HFFc6 (cell line): ENCODE results near the gene SLU7. TPM values are rescaled to one million over a fixed set of nuclear protein-coding genes. Genes with fewer than 3 reads are reported as not detected.

Experiments
- DNase-seq: peaks from one replicate; pipeline ENCODE4 v3.0.0-alpha.2; 2018
- H3K27ac Mint-ChIP-seq: 2 replicates; pipeline ENCODE4 v1.8.0; 2020; ENCODE audit warnings: mild to moderate bottlenecking, mixed read lengths
- H3K27me3 Mint-ChIP-seq: 2 replicates; pipeline ENCODE4 v1.8.0; 2021; ENCODE audit warnings: mild to moderate bottlenecking, moderate library complexity, mixed read lengths; ENCODE audit not compliant: insufficient read depth
- H3K36me3 Mint-ChIP-seq: 2 replicates; pipeline ENCODE4 v1.8.0; 2021; ENCODE audit warnings: low read depth, mixed read lengths
- H3K4me1 Mint-ChIP-seq: 2 replicates; pipeline ENCODE4 v1.8.0; 2020; ENCODE audit warnings: low read depth, mixed read lengths
- H3K4me3 Mint-ChIP-seq: 2 replicates; pipeline ENCODE4 v1.8.0; 2020; ENCODE audit warnings: mild to moderate bottlenecking, moderate library complexity, mixed read lengths
- H3K9me3 Mint-ChIP-seq: 2 replicates; pipeline ENCODE4 v1.8.0; 2020; ENCODE audit warnings: mild to moderate bottlenecking, mixed read lengths
- total RNA-seq, 6 experiments: library from RNA; stranded (reverse); fragmentation: NEBNext Ultra II Directional; extraction: Animal tissue kit (Norgen Biotek cat#: 25700); gene quantifications; 2 replicates in 1 of 6; 3 replicates in 5 of 6; pipeline ENCODE4 v1.2.3, GENCODE V29; 2021
- TF ChIP-seq, protein P1 (sequence below): fragments of 200-600 bp; sonication (generic); IDR thresholded peaks from 2 replicates; pipeline ENCODE4 v1.5.0; 2021; ENCODE audit warnings: antibody characterized with exemption, mild to moderate bottlenecking

Gene SLU7
- total RNA-seq, 6 experiments from 2014 or later: 32.1 to 47.3 (median 42.1) TPM

DNA sequence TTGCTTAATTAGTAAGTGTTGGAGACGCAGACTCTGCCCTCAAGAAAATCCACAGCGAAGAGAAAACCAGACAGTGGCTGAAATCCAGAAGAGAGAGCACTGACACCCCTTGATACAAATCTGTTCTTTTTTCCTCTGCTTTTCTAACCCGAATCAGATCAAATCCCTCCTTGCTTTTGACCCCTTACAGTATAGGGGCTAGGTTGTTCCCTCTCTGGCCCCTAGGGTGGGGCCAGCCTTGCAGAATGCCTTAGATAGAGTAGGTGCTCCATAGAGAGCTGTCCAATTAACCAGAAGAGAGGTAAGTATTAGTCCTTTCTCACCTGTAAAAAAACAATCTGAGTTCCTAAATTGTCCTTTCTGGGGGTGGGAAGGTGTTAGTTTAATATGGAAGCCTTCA lies 58.6 kb downstream of the SLU7 start:
- H3K4me1 Mint-ChIP-seq: peaks cover 5% of the 10 kb centered on the region; the same call in 1 of the 2 replicates
- H3K9me3 Mint-ChIP-seq: no peaks in the 10 kb centered on the region
- no peaks in the 10 kb centered on the region for H3K36me3 Mint-ChIP-seq
- H3K27ac Mint-ChIP-seq: no peak overlapping the region
- DNase-seq: no peak
- H3K27me3 Mint-ChIP-seq: peaks cover 8% of the 10 kb centered on the region
- H3K4me3 Mint-ChIP-seq: no peak overlapping the region; the same call in 1 of the 2 replicates
- TF ChIP-seq, protein P1, sequence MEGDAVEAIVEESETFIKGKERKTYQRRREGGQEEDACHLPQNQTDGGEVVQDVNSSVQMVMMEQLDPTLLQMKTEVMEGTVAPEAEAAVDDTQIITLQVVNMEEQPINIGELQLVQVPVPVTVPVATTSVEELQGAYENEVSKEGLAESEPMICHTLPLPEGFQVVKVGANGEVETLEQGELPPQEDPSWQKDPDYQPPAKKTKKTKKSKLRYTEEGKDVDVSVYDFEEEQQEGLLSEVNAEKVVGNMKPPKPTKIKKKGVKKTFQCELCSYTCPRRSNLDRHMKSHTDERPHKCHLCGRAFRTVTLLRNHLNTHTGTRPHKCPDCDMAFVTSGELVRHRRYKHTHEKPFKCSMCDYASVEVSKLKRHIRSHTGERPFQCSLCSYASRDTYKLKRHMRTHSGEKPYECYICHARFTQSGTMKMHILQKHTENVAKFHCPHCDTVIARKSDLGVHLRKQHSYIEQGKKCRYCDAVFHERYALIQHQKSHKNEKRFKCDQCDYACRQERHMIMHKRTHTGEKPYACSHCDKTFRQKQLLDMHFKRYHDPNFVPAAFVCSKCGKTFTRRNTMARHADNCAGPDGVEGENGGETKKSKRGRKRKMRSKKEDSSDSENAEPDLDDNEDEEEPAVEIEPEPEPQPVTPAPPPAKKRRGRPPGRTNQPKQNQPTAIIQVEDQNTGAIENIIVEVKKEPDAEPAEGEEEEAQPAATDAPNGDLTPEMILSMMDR: no peak; the same call in 1 of the 2 replicates

GRCh38 chr5:160359816-160360215 lies 59.1 kb downstream of the SLU7 start:
- Mint-ChIP-seq H3K4me3 (no peak overlapping the region; the same call in 1 of the 2 replicates), H3K27ac (no peak overlapping the region), H3K27me3 (peaks cover 8% of the 10 kb centered on the region), H3K36me3 (no peaks in the 10 kb centered on the region), H3K4me1 (peaks cover 5% of the 10 kb centered on the region; the same call in 1 of the 2 replicates), H3K9me3 (no peaks in the 10 kb centered on the region)
- TF ChIP-seq, protein P1: no peak
- DNase-seq: no peak

DNA sequence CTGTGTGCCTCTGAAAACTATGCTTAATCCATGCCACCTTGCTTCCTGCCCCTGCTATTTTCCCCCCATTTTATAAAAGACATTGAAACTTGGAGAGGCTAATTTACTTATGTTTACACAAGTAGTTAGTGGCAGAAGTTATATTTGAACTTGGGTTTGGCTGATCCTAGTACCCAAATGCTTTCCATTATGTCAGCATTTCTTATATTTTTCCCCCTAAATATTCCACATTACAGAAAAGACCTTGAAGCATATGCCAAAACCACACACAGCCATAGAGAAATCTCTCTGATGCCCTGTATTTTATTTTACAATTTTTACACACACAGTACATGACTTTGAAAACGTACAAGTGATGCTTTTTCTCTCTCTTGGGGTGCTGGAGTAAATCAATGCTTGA lies 59.6 kb downstream of the SLU7 start:
- Mint-ChIP-seq H3K36me3 (no peaks in the 10 kb centered on the region), H3K4me1 (peaks cover 5% of the 10 kb centered on the region; the same call in 1 of the 2 replicates), H3K27me3 (peaks cover 8% of the 10 kb centered on the region), H3K27ac (no peak overlapping the region), H3K9me3 (no peaks in the 10 kb centered on the region), H3K4me3 (no peak overlapping the region)
- TF ChIP-seq, protein P1: no peak
- no peak for DNase-seq

DNA sequence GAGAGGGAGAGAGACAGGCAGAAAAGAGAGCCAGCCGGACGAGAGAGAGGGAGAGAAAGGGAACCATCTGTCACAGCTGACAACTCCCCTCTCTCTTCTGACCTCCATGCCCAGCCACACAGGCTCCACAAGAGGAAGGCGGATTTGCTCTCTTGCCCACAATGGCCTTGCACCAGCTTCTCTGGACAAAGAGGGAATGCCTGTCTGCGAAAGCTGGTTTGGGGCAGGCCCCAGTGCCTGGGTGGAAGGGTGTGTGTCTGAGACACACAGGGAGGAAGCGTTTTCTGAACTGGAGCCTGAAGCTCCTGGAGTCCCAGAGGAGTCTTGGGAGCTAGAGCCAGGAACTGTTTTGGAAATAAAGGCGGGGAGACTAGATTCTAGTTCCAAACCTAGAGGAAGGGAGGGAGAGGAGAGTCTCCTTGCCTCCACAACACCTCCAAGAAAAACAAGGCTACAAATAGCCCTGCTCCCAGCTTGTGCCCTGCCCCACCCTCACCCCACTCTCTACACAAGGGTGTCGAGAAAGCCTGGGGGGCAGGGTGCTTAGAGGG lies 60.9 kb downstream of the SLU7 start:
- Mint-ChIP-seq H3K36me3 (no peaks in the 10 kb centered on the region), H3K9me3 (no peaks in the 10 kb centered on the region), H3K4me3 (no peak overlapping the region), H3K4me1 (peaks cover 5% of the 10 kb centered on the region; the same call in 1 of the 2 replicates), H3K27me3 (peaks cover 8% of the 10 kb centered on the region), H3K27ac (no peak overlapping the region)
- TF ChIP-seq, protein P1: no peak
- DNase-seq: no peak

GRCh38 chr5:160357394-160357793 lies 61.5 kb downstream of the SLU7 start:
- Mint-ChIP-seq H3K4me3 (no peak overlapping the region), H3K27me3 (peaks cover 8% of the 10 kb centered on the region), H3K4me1 (peaks cover 5% of the 10 kb centered on the region; the same call in 1 of the 2 replicates), H3K9me3 (no peaks in the 10 kb centered on the region), H3K27ac (no peak overlapping the region), H3K36me3 (no peaks in the 10 kb centered on the region)
- DNase-seq: no peak
- TF ChIP-seq, protein P1: no peak
